NCI-H524 (cell line): ENCODE measurements around the gene TAF5.
A peak's percentile ranks its signal among the peaks of the same experiment; 100 is the strongest.
"Not testable (repeated sequence)": the region's sequence is repeated elsewhere in the genome, so short reads cannot be mapped to it uniquely, and the experiment has no call there.

Source experiments
- DNase-seq, 2 experiments: peaks; one replicate each; lab custom pipeline; 2025; lab: John Stamatoyannopoulos, UW

TAF5 gene

GRCh38 chr10:103367782-103368518 lies at the start of gene TAF5:
TAF5 (plus strand) TSS chr10:103367976; CDS start chr10:103367990, 14 bp downstream.
- DNase-seq = peak; percentile 55 to 81

GRCh38 chr10:103327906-103328305 lies 39.9 kb upstream of the TAF5 start:
- DNase-seq = no peak

GRCh38 chr10:103333934-103334520 lies 33.7 kb upstream of the TAF5 start:
- DNase-seq = peak in 1 of 2 experiments; percentile 2

GRCh38 chr10:103334567-103334966 lies 33.2 kb upstream of the TAF5 start:
- no peak for DNase-seq

GRCh38 chr10:103336370-103336769 lies 31.4 kb upstream of the TAF5 start:
- DNase-seq = no peak

- no peak for DNase-seq
These were observed 17.6 kb upstream of the TAF5 start for GRCh38 chr10:103350175-103350516.

GRCh38 chr10:103350517-103351260 lies 17.1 kb upstream of the TAF5 start, which contains the start of gene PCGF6:
PCGF6 (minus strand) TSS chr10:103351140; CDS start chr10:103351066, 74 bp downstream.
- DNase-seq = peak; percentile 49 to 61

GRCh38 chr10:103353281-103353680 lies 14.5 kb upstream of the TAF5 start:
- DNase-seq = no peak

GRCh38 chr10:103354567-103354966 lies 13.2 kb upstream of the TAF5 start:
- not testable (repeated sequence) for DNase-seq

- DNase-seq = no peak
These were observed 11.7 kb upstream of the TAF5 start for GRCh38 chr10:103355906-103356599.

GRCh38 chr10:103359493-103359892 lies 8.3 kb upstream of the TAF5 start:
- not testable (repeated sequence) for DNase-seq

- not testable (repeated sequence) for DNase-seq
These were observed 7.0 kb upstream of the TAF5 start for GRCh38 chr10:103360791-103361190.

GRCh38 chr10:103367379-103367781 lies 396 bp upstream of the TAF5 start:
- DNase-seq = no peak

GRCh38 chr10:103373544-103373943 lies 5.8 kb downstream of the TAF5 start:
- no peak for DNase-seq

GRCh38 chr10:103374263-103374662 lies 6.5 kb downstream of the TAF5 start:
- DNase-seq = no peak

- DNase-seq = no peak
These were observed 15.0 kb downstream of the TAF5 start for GRCh38 chr10:103382769-103383168.

- DNase-seq = no peak
These were observed 26.4 kb downstream of the TAF5 start for GRCh38 chr10:103394180-103394579.

- DNase-seq = no peak
These were observed 27.9 kb downstream of the TAF5 start for GRCh38 chr10:103395754-103396066.

GRCh38 chr10:103396067-103396788 lies 28.5 kb downstream of the TAF5 start, which contains the start of the genes ATP5MK and PDCD11:
ATP5MK (minus strand) TSS chr10:103396475; CDS start chr10:103392457, 4,018 bp downstream.
PDCD11 (plus strand) TSS chr10:103396626; CDS start chr10:103398427, 1,801 bp downstream.
- DNase-seq = peak; percentile 83 to 88

- no peak for DNase-seq
These were observed 29.0 kb downstream of the TAF5 start for GRCh38 chr10:103396789-103397087.

GRCh38 chr10:103397191-103397825 lies 29.5 kb downstream of the TAF5 start:
- no peak for DNase-seq
